Measurements from ENCODE around the gene SCAANT1.
A peak's percentile ranks its signal among the peaks of the same experiment; 100 is the strongest.

The SCAANT1 gene

GRCh38 chr3:63878394-63879060 is 33.7 kb downstream of the SCAANT1 start:
- no peaks in the 10 kb centered on the region for H3K9me3 Mint-ChIP-seq
- ATAC-seq (replicated peaks; ENCODE audit: extremely low read depth, poor library complexity, severe bottlenecking) (no peak), DNase-seq (ENCODE audit: low spot score in 2 of 2) (no peak)
- no peaks in the 10 kb centered on the region for H3K27me3 Mint-ChIP-seq
- H3K4me3 Mint-ChIP-seq, result no peak overlapping the region
- H3K36me3 Mint-ChIP-seq (ENCODE audit: insufficient read depth), result peaks cover 3% of the 10 kb centered on the region
- peak overlapping the region; percentile 2 for H3K27ac Mint-ChIP-seq (ENCODE audit: low read depth)
- peaks cover 67% of the 10 kb centered on the region for H3K4me1 Mint-ChIP-seq

GRCh38 chr3:63877737-63878393 is 34.3 kb downstream of the SCAANT1 start:
- Mint-ChIP-seq H3K27ac (ENCODE audit: low read depth) (peak overlapping the region; percentile 2), H3K36me3 (ENCODE audit: insufficient read depth) (peaks cover 3% of the 10 kb centered on the region), H3K4me3 (no peak overlapping the region), H3K27me3 (no peaks in the 10 kb centered on the region), H3K9me3 (no peaks in the 10 kb centered on the region), H3K4me1 (peaks cover 67% of the 10 kb centered on the region)
- DNase-seq (ENCODE audit: low spot score in 2 of 2) (no peak), ATAC-seq (replicated peaks; ENCODE audit: extremely low read depth, poor library complexity, severe bottlenecking) (no peak)

GRCh38 chr3:63876260-63876659 is 35.9 kb downstream of the SCAANT1 start:
- Mint-ChIP-seq H3K4me3 (no peak overlapping the region), H3K27me3 (no peaks in the 10 kb centered on the region), H3K27ac (ENCODE audit: low read depth) (no peak overlapping the region), H3K4me1 (peaks cover 69% of the 10 kb centered on the region), H3K36me3 (ENCODE audit: insufficient read depth) (peaks cover 3% of the 10 kb centered on the region), H3K9me3 (no peaks in the 10 kb centered on the region)
- ATAC-seq (replicated peaks; ENCODE audit: extremely low read depth, poor library complexity, severe bottlenecking) (no peak), DNase-seq (ENCODE audit: low spot score in 2 of 2) (no peak)

- Mint-ChIP-seq H3K9me3 (no peaks in the 10 kb centered on the region), H3K36me3 (ENCODE audit: insufficient read depth) (peaks cover 3% of the 10 kb centered on the region), H3K27me3 (no peaks in the 10 kb centered on the region), H3K4me1 (peaks cover 68% of the 10 kb centered on the region), H3K4me3 (no peak overlapping the region), H3K27ac (ENCODE audit: low read depth) (no peak overlapping the region)
- no peak for DNase-seq (ENCODE audit: low spot score in 2 of 2)
- no peak for ATAC-seq (replicated peaks; ENCODE audit: extremely low read depth, poor library complexity, severe bottlenecking)
These were observed 36.7 kb downstream of the SCAANT1 start for GRCh38 chr3:63875510-63875909.

- no peak for ATAC-seq (replicated peaks; ENCODE audit: extremely low read depth, poor library complexity, severe bottlenecking)
- peaks cover 3% of the 10 kb centered on the region for H3K36me3 Mint-ChIP-seq (ENCODE audit: insufficient read depth)
- no peaks in the 10 kb centered on the region for H3K9me3 Mint-ChIP-seq
- no peak overlapping the region for H3K27ac Mint-ChIP-seq (ENCODE audit: low read depth)
- peaks cover 67% of the 10 kb centered on the region for H3K4me1 Mint-ChIP-seq
- H3K27me3 Mint-ChIP-seq, result no peaks in the 10 kb centered on the region
- H3K4me3 Mint-ChIP-seq, result no peak overlapping the region
- no peak for DNase-seq (ENCODE audit: low spot score in 2 of 2)
These were observed 37.4 kb downstream of the SCAANT1 start for GRCh38 chr3:63874769-63875168.

- DNase-seq (ENCODE audit: low spot score in 2 of 2) (no peak), ATAC-seq (replicated peaks; ENCODE audit: extremely low read depth, poor library complexity, severe bottlenecking) (no peak)
- peaks cover 63% of the 10 kb centered on the region for H3K4me1 Mint-ChIP-seq
- H3K9me3 Mint-ChIP-seq, result no peaks in the 10 kb centered on the region
- peaks cover 3% of the 10 kb centered on the region for H3K36me3 Mint-ChIP-seq (ENCODE audit: insufficient read depth)
- H3K27me3 Mint-ChIP-seq, result no peaks in the 10 kb centered on the region
- no peak overlapping the region for H3K4me3 Mint-ChIP-seq
- no peak overlapping the region for H3K27ac Mint-ChIP-seq (ENCODE audit: low read depth)
These were observed 39.9 kb downstream of the SCAANT1 start for GRCh38 chr3:63872135-63872924.

- ATAC-seq (replicated peaks; ENCODE audit: extremely low read depth, poor library complexity, severe bottlenecking) (no peak), DNase-seq (ENCODE audit: low spot score in 2 of 2) (no peak)
- Mint-ChIP-seq H3K9me3 (no peaks in the 10 kb centered on the region), H3K4me3 (no peak overlapping the region), H3K27ac (ENCODE audit: low read depth) (no peak overlapping the region), H3K4me1 (peaks cover 54% of the 10 kb centered on the region), H3K27me3 (no peaks in the 10 kb centered on the region), H3K36me3 (ENCODE audit: insufficient read depth) (peaks cover 9% of the 10 kb centered on the region)
These were observed 41.6 kb downstream of the SCAANT1 start for GRCh38 chr3:63870615-63871005.

GRCh38 chr3:63869940-63870614 is 42.1 kb downstream of the SCAANT1 start:
- no peaks in the 10 kb centered on the region for H3K9me3 Mint-ChIP-seq
- H3K4me3 Mint-ChIP-seq, result no peak overlapping the region
- no peak for ATAC-seq (replicated peaks; ENCODE audit: extremely low read depth, poor library complexity, severe bottlenecking)
- no peak for DNase-seq (ENCODE audit: low spot score in 2 of 2)
- no peaks in the 10 kb centered on the region for H3K27me3 Mint-ChIP-seq
- peaks cover 11% of the 10 kb centered on the region for H3K36me3 Mint-ChIP-seq (ENCODE audit: insufficient read depth)
- peaks cover 53% of the 10 kb centered on the region for H3K4me1 Mint-ChIP-seq
- no peak overlapping the region for H3K27ac Mint-ChIP-seq (ENCODE audit: low read depth)

GRCh38 chr3:63867225-63867624 is 45.0 kb downstream of the SCAANT1 start:
- no peaks in the 10 kb centered on the region for H3K9me3 Mint-ChIP-seq
- no peak overlapping the region for H3K4me3 Mint-ChIP-seq
- DNase-seq (ENCODE audit: low spot score in 2 of 2), result no peak
- no peak for ATAC-seq (replicated peaks; ENCODE audit: extremely low read depth, poor library complexity, severe bottlenecking)
- H3K4me1 Mint-ChIP-seq, result peaks cover 46% of the 10 kb centered on the region
- H3K27me3 Mint-ChIP-seq, result no peaks in the 10 kb centered on the region
- H3K36me3 Mint-ChIP-seq (ENCODE audit: insufficient read depth), result peaks cover 24% of the 10 kb centered on the region
- no peak overlapping the region for H3K27ac Mint-ChIP-seq (ENCODE audit: low read depth)

GRCh38 chr3:63864965-63865327 is 47.2 kb downstream of the SCAANT1 start:
- H3K4me3 Mint-ChIP-seq, result peak overlapping the region; percentile 90
- peaks cover 24% of the 10 kb centered on the region for H3K36me3 Mint-ChIP-seq (ENCODE audit: insufficient read depth)
- H3K4me1 Mint-ChIP-seq, result peaks cover 56% of the 10 kb centered on the region
- H3K27me3 Mint-ChIP-seq, result no peaks in the 10 kb centered on the region
- DNase-seq (ENCODE audit: low spot score in 2 of 2) (no peak), ATAC-seq (replicated peaks; ENCODE audit: extremely low read depth, poor library complexity, severe bottlenecking) (no peak)
- no peaks in the 10 kb centered on the region for H3K9me3 Mint-ChIP-seq
- peak overlapping the region; percentile 91 for H3K27ac Mint-ChIP-seq (ENCODE audit: low read depth)

GRCh38 chr3:63864008-63864964 is 47.9 kb downstream of the SCAANT1 start:
- peak overlapping the region; percentile 91 for H3K27ac Mint-ChIP-seq (ENCODE audit: low read depth)
- ATAC-seq (replicated peaks; ENCODE audit: extremely low read depth, poor library complexity, severe bottlenecking) (peak; percentile 33), DNase-seq (ENCODE audit: low spot score in 2 of 2) (peak in 1 of 2 donors; percentile 20)
- no peaks in the 10 kb centered on the region for H3K27me3 Mint-ChIP-seq
- H3K36me3 Mint-ChIP-seq (ENCODE audit: insufficient read depth), result peaks cover 24% of the 10 kb centered on the region
- H3K4me3 Mint-ChIP-seq, result peak overlapping the region; percentile 90
- H3K4me1 Mint-ChIP-seq, result peaks cover 54% of the 10 kb centered on the region
- no peaks in the 10 kb centered on the region for H3K9me3 Mint-ChIP-seq
